ENCODE results near the gene KLHL42.
"Not testable (repeated sequence)": the region's sequence is repeated elsewhere in the genome, so short reads cannot be mapped to it uniquely, and the experiment has no call there.

KLHL42 gene, protein sequence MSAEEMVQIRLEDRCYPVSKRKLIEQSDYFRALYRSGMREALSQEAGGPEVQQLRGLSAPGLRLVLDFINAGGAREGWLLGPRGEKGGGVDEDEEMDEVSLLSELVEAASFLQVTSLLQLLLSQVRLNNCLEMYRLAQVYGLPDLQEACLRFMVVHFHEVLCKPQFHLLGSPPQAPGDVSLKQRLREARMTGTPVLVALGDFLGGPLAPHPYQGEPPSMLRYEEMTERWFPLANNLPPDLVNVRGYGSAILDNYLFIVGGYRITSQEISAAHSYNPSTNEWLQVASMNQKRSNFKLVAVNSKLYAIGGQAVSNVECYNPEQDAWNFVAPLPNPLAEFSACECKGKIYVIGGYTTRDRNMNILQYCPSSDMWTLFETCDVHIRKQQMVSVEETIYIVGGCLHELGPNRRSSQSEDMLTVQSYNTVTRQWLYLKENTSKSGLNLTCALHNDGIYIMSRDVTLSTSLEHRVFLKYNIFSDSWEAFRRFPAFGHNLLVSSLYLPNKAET

DNA sequence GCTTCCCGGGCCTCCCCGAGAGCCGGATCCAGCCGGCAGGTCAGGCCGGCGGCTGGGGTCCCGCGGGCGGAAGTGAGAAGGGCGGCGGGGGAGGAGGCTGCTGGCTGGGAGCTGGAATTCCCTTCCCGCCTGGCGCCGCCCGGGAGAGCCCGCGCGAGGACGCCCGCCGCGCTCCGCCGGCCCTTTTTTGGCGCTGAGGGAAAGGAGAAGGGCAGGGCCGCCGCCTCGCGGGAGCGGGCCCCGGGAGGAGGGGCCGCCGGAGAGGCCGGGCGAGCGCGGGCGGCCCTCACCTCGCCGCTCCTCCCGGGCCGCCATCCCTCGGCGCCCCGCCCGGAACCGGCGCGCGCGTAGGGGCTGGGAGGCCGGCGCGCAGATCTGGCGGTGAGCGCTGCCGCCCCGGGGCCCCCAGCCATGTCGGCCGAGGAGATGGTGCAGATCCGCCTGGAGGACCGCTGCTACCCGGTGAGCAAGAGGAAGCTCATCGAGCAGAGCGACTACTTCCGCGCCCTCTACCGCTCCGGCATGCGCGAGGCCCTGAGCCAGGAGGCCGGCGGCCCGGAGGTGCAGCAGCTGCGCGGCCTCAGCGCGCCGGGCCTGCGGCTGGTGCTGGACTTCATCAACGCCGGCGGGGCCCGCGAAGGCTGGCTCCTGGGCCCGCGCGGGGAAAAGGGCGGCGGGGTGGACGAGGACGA is at the start of gene KLHL42, which contains the start of gene MANSC4:
Gene KLHL42, plus strand, starts transcription at position 314 of the 692 bp plus-strand sequence. Its CDS starts 98 bp downstream, at position 412.
Gene MANSC4, minus strand, starts transcription at position 317 of the 692 bp plus-strand sequence. CDS start 8,960 bp downstream, outside the sequence.
- H3K27ac ChIP-seq (ENCODE audit: low read depth, low read length), result peak within 1 kb of the TSS; percentile 85
- no peaks in the 10 kb centered on the region for H3K27me3 ChIP-seq (ENCODE audit: control insufficient read depth in 1 of 2, insufficient read depth in 2 of 2, low read length in 2 of 2)
- H3K4me1 ChIP-seq (ENCODE audit: control insufficient read depth in 1 of 2, insufficient read depth in 2 of 2, low read length in 2 of 2), result peaks cover 20 to 25% of the 10 kb centered on the region in 2 donors
- no peaks in the 10 kb centered on the region for H3K9me3 ChIP-seq (ENCODE audit: control insufficient read depth in 1 of 2, low read length in 2 of 2)
- H3K9ac ChIP-seq (ENCODE audit: low read depth in 1 of 2, low read length in 2 of 2), result peak within 1 kb of the TSS; percentile 84 to 90
- peak within 1 kb of the TSS; percentile 87 to 92 for H3K4me3 ChIP-seq (ENCODE audit: low read depth in 1 of 2, low read length in 2 of 2)
- no peaks in the 10 kb centered on the region for H3K36me3 ChIP-seq (ENCODE audit: control insufficient read depth in 1 of 2, insufficient read depth in 2 of 2, low read length in 2 of 2)

DNA sequence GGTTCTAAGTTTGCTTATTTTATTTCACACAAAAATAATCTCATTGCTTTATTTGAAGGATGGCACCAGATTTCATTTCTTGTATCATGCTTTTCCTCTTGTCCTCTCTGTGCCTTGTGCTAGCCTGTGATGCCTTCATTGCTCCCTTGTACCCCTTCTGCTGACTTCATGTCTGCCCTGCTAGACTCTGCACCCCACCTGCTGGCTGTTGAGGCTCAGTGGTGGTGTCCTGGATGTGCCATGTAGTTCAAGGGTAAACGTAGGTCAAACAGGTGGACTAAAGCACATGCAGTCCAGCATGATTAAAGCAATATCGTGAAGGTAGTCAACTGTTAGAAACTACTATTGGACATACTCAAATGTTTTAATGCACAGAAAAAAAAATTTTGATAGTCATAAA is 47.8 kb upstream of the KLHL42 start:
- no peaks in the 10 kb centered on the region for H3K4me1 ChIP-seq (ENCODE audit: control insufficient read depth in 1 of 2, insufficient read depth in 2 of 2, low read length in 2 of 2)
- no peaks in the 10 kb centered on the region for H3K27me3 ChIP-seq (ENCODE audit: control insufficient read depth in 1 of 2, insufficient read depth in 2 of 2, low read length in 2 of 2)
- no peak overlapping the region for H3K27ac ChIP-seq (ENCODE audit: low read depth, low read length)
- no peaks in the 10 kb centered on the region for H3K9me3 ChIP-seq (ENCODE audit: control insufficient read depth in 1 of 2, low read length in 2 of 2)
- H3K36me3 ChIP-seq (ENCODE audit: control insufficient read depth in 1 of 2, insufficient read depth in 2 of 2, low read length in 2 of 2), result peaks cover under 1 to 23% of the 10 kb centered on the region in 2 donors
- H3K9ac ChIP-seq (ENCODE audit: low read depth in 1 of 2, low read length in 2 of 2), result no peak overlapping the region
- H3K4me3 ChIP-seq (ENCODE audit: low read depth in 1 of 2, low read length in 2 of 2), result no peak overlapping the region

DNA sequence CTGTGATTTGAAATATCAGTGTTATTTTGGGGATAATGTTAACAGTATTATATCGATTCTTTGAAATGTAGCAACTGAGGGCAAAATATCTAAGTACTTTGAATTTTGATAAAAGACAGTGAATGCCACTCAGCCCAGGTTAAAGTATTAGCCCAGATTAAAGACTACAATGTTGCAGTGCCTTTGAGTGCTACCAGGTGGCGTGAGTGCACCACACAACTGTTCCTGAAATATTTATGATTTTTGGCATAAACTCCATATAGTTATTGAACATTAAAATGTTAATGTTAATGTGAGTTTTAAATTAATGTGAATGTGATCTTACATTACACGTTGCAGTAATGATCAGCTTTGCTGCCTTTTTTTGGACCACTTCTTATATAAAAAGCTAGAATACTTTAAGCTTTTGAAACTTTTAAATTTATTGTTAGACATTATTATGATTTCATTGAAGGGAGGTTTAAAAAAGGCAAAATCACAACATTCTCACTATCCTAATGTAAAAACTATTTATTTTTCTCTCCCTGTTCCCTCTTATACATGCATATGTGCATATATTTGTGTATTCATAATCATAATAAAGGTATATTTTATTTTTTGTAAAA is 46.9 kb upstream of the KLHL42 start:
- Histone ChIP-seq H3K4me1 (ENCODE audit: control insufficient read depth in 1 of 2, insufficient read depth in 2 of 2, low read length in 2 of 2) (no peaks in the 10 kb centered on the region), H3K27ac (ENCODE audit: low read depth, low read length) (no peak overlapping the region), H3K27me3 (ENCODE audit: control insufficient read depth in 1 of 2, insufficient read depth in 2 of 2, low read length in 2 of 2) (no peaks in the 10 kb centered on the region), H3K4me3 (ENCODE audit: low read depth in 1 of 2, low read length in 2 of 2) (no peak overlapping the region), H3K9ac (ENCODE audit: low read depth in 1 of 2, low read length in 2 of 2) (no peak overlapping the region), H3K9me3 (ENCODE audit: control insufficient read depth in 1 of 2, low read length in 2 of 2) (no peaks in the 10 kb centered on the region), H3K36me3 (ENCODE audit: control insufficient read depth in 1 of 2, insufficient read depth in 2 of 2, low read length in 2 of 2) (peaks cover 5 to 23% of the 10 kb centered on the region in 2 donors)

DNA sequence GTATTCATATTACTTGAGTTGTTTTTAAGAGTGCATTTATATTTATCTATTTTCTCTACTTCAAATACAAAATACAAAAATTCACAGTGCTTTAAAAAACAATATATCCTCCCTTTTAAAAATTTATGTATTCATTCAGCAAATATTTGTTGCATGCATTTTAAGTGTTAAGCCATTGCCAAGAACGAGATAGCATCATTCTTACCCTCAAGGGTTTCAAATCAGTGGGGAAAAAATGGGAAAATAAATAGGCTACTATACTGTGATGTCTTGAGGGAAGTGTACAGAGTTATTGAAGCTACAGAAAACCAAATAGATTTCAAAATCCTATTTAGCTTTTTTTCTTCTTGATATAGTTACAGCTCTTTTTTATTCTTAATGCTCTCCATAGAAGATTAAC is 46.2 kb upstream of the KLHL42 start:
- Histone ChIP-seq H3K4me1 (ENCODE audit: control insufficient read depth in 1 of 2, insufficient read depth in 2 of 2, low read length in 2 of 2) (no peaks in the 10 kb centered on the region), H3K9ac (ENCODE audit: low read depth in 1 of 2, low read length in 2 of 2) (no peak overlapping the region), H3K4me3 (ENCODE audit: low read depth in 1 of 2, low read length in 2 of 2) (no peak overlapping the region), H3K27me3 (ENCODE audit: control insufficient read depth in 1 of 2, insufficient read depth in 2 of 2, low read length in 2 of 2) (no peaks in the 10 kb centered on the region), H3K27ac (ENCODE audit: low read depth, low read length) (no peak overlapping the region), H3K36me3 (ENCODE audit: control insufficient read depth in 1 of 2, insufficient read depth in 2 of 2, low read length in 2 of 2) (peaks cover 5 to 23% of the 10 kb centered on the region in 2 donors), H3K9me3 (ENCODE audit: control insufficient read depth in 1 of 2, low read length in 2 of 2) (no peaks in the 10 kb centered on the region)

DNA sequence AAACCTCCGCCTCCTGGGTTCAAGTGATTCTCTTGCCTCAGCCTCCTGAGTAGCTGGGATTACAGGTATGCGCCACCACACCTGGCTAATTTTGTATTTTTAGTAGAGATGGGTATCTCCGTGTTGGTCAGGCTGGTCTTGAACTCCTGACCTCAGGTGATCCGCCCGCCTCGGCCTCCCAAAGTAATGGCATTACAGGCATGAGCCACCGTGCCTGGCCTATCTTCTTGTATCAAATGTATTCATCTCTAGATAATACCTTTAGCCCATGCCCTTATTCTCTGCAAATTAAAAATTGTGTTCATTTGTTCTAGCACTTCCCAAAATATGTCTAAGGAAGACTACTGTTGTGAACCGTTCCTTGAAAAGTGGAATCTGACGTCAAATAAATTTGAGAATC is 45.7 kb upstream of the KLHL42 start:
- peaks cover 5 to 25% of the 10 kb centered on the region in 2 donors for H3K36me3 ChIP-seq (ENCODE audit: control insufficient read depth in 1 of 2, insufficient read depth in 2 of 2, low read length in 2 of 2)
- H3K4me1 ChIP-seq (ENCODE audit: control insufficient read depth in 1 of 2, insufficient read depth in 2 of 2, low read length in 2 of 2); H3K9me3 ChIP-seq (ENCODE audit: control insufficient read depth in 1 of 2, low read length in 2 of 2); H3K27ac ChIP-seq (ENCODE audit: low read depth, low read length); H3K27me3 ChIP-seq (ENCODE audit: control insufficient read depth in 1 of 2, insufficient read depth in 2 of 2, low read length in 2 of 2); H3K9ac ChIP-seq (ENCODE audit: low read depth in 1 of 2, low read length in 2 of 2); H3K4me3 ChIP-seq (ENCODE audit: low read depth in 1 of 2, low read length in 2 of 2): not testable (repeated sequence)

DNA sequence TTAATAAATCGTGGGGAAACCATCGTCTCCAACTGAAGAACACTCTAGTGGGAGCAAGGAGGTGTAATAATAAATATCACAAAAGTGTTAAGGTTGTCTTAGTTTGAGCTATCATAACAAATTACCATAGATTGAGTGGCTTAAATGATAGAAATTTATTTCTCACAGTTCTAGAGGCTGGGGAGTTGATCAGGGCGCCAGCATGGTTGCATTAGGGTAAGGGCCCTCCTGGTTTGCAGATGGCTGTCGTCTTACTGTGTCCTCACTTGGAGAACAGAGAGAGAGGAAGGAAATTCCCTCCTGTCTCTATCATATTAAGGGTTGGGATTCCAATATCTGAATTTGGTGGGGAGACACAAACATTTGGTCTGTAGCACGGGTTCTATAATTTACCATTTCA is 36.4 kb upstream of the KLHL42 start:
- peaks cover 2 to 35% of the 10 kb centered on the region in 2 donors for H3K36me3 ChIP-seq (ENCODE audit: control insufficient read depth in 1 of 2, insufficient read depth in 2 of 2, low read length in 2 of 2)
- H3K9ac ChIP-seq (ENCODE audit: low read depth in 1 of 2, low read length in 2 of 2), result no peak overlapping the region
- no peak overlapping the region for H3K4me3 ChIP-seq (ENCODE audit: low read depth in 1 of 2, low read length in 2 of 2)
- no peaks in the 10 kb centered on the region for H3K9me3 ChIP-seq (ENCODE audit: control insufficient read depth in 1 of 2, low read length in 2 of 2)
- H3K4me1 ChIP-seq (ENCODE audit: control insufficient read depth in 1 of 2, insufficient read depth in 2 of 2, low read length in 2 of 2), result peaks cover 0 to 7% of the 10 kb centered on the region in 2 donors
- H3K27me3 ChIP-seq (ENCODE audit: control insufficient read depth in 1 of 2, insufficient read depth in 2 of 2, low read length in 2 of 2), result no peaks in the 10 kb centered on the region
- H3K27ac ChIP-seq (ENCODE audit: low read depth, low read length), result no peak overlapping the region

DNA sequence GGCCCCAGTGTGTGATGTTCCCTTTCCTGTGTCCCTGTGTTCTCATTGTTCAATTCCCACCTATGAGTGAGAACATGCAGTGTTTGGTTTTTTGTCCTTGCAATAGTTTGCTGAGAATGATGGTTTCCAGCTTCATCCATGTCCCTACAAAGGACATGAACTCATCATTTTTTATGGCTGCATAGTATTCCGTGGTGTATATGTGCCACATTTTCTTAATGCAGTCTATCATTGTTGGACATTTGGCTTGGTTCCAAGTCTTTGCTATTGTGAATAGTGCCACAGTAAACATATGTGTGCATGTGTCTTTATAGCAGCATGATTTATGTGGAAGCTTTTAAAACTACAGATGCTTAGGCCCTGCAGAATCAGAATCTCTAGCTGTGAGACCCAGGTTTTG is 34.3 kb upstream of the KLHL42 start:
- H3K36me3 ChIP-seq (ENCODE audit: control insufficient read depth in 1 of 2, insufficient read depth in 2 of 2, low read length in 2 of 2), result peaks cover 2 to 19% of the 10 kb centered on the region in 2 donors
- H3K27ac ChIP-seq (ENCODE audit: low read depth, low read length); H3K9ac ChIP-seq (ENCODE audit: low read depth in 1 of 2, low read length in 2 of 2); H3K4me1 ChIP-seq (ENCODE audit: control insufficient read depth in 1 of 2, insufficient read depth in 2 of 2, low read length in 2 of 2); H3K27me3 ChIP-seq (ENCODE audit: control insufficient read depth in 1 of 2, insufficient read depth in 2 of 2, low read length in 2 of 2); H3K9me3 ChIP-seq (ENCODE audit: control insufficient read depth in 1 of 2, low read length in 2 of 2); H3K4me3 ChIP-seq (ENCODE audit: low read depth in 1 of 2, low read length in 2 of 2): not testable (repeated sequence)

DNA sequence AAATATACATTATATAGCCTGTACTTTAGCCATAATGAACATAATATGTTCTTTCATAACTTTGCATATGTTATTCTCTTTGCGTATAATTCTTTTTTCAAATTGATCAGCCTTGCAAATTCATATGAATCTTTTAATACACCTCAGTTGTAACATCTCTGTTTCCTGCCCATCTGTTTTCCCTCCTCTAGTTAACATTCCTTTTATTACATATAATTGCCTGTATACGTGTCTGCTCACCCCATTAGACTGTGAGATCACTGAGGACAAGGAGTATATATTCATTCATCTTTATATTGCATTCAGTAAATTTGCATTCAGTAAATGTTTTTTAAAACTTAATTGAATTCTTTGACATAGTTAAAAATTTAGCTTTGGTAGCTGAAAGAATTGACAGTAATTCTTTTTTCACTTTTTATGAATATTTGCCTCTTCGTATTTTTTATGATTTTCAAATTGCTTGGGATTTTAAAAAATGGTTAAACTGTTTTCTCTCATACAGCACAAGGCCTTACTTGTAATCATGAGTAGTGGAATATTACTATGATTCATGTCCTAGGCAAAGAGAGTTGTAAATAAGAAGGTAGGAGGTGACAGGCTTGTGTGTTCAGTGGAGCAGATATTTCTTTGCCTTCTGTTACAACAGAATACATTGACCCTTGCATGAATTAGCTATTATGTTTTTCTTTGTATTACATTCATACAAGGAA is 32.8 kb upstream of the KLHL42 start:
- H3K27me3 ChIP-seq (ENCODE audit: control insufficient read depth in 1 of 2, insufficient read depth in 2 of 2, low read length in 2 of 2), result no peaks in the 10 kb centered on the region
- no peaks in the 10 kb centered on the region for H3K9me3 ChIP-seq (ENCODE audit: control insufficient read depth in 1 of 2, low read length in 2 of 2)
- H3K27ac ChIP-seq (ENCODE audit: low read depth, low read length), result no peak overlapping the region
- H3K4me1 ChIP-seq (ENCODE audit: control insufficient read depth in 1 of 2, insufficient read depth in 2 of 2, low read length in 2 of 2), result peaks cover 2 to 12% of the 10 kb centered on the region in 2 donors
- H3K9ac ChIP-seq (ENCODE audit: low read depth in 1 of 2, low read length in 2 of 2), result no peak overlapping the region
- H3K36me3 ChIP-seq (ENCODE audit: control insufficient read depth in 1 of 2, insufficient read depth in 2 of 2, low read length in 2 of 2), result peaks cover 2 to 15% of the 10 kb centered on the region in 2 donors
- no peak overlapping the region for H3K4me3 ChIP-seq (ENCODE audit: low read depth in 1 of 2, low read length in 2 of 2)

DNA sequence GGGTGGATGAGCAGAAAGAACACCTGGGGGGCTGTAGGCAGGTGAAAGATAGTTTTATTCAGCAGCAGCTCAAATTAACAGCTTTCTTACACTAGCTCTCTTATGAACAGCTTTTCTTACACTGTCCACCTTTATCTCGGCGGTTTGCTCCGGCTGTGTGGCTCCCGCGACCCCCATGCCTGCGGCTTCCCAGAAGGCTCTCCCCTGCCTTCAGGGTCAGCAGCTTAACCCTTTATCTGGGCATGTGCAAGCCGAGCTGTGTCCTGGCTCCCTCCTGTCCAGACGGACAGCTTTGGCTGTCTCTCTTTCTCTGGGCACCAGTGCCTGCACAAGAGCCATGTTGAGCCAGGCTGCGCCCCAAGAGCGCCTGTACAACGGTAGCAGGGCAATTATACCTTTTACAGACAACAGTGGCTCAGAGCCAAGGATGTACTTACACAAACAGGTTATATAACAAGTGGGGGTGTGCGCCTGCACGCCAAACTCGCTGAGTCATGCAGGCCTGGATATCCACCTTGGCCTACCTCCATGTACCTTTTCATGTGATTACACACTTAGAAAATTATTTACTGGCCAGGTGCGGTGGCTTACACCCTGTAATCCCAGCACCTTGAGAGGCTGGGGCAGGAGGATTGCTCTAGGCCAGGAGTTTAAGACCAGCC is 28.5 kb upstream of the KLHL42 start:
- Histone ChIP-seq H3K4me1 (ENCODE audit: control insufficient read depth in 1 of 2, insufficient read depth in 2 of 2, low read length in 2 of 2) (peaks cover 2 to 19% of the 10 kb centered on the region in 2 donors), H3K4me3 (ENCODE audit: low read depth in 1 of 2, low read length in 2 of 2) (no peak overlapping the region), H3K9ac (ENCODE audit: low read depth in 1 of 2, low read length in 2 of 2) (no peak overlapping the region), H3K9me3 (ENCODE audit: control insufficient read depth in 1 of 2, low read length in 2 of 2) (no peaks in the 10 kb centered on the region), H3K27ac (ENCODE audit: low read depth, low read length) (no peak overlapping the region), H3K27me3 (ENCODE audit: control insufficient read depth in 1 of 2, insufficient read depth in 2 of 2, low read length in 2 of 2) (no peaks in the 10 kb centered on the region), H3K36me3 (ENCODE audit: control insufficient read depth in 1 of 2, insufficient read depth in 2 of 2, low read length in 2 of 2) (peaks cover 5 to 10% of the 10 kb centered on the region in 2 donors)
